WTC11 (cell line): ENCODE data around the gene MFSD2A. TPM values are rescaled to one million over a fixed set of nuclear protein-coding genes. Genes with fewer than 3 reads are reported as not detected.

Experiments
- ATAC-seq: fragments of 200-7000 bp; cut with Tn5 transposase; 2 replicates; pipeline ENCODE4 v1.10.0; 2021; ENCODE audit warnings: mild to moderate bottlenecking, moderate library complexity
- CTCF ChIA-PET: fragments of 300-600 bp; sonication (Branson Sonifier 250); formaldehyde crosslinking; loops from one replicate; lab custom pipeline; 2021; ENCODE audit warnings: antibody characterized with exemption; lab: Charles Lee
- POLR2A ChIA-PET: fragments of 350-600 bp; sonication (Branson Sonifier 250); formaldehyde crosslinking; loops from one replicate; lab custom pipeline; 2021; ENCODE audit warnings: antibody characterized with exemption; lab: Charles Lee
- DNase-seq: peaks from one replicate; pipeline ENCODE4 v3.0.0; 2021; ENCODE audit warnings: low spot score
- H3K27ac Mint-ChIP-seq: 2 replicates; pipeline ENCODE4 v1.8.0; 2021; ENCODE audit warnings: mixed read lengths
- H3K27me3 Mint-ChIP-seq: 2 replicates; pipeline ENCODE4 v1.8.0; 2021; ENCODE audit warnings: low read depth, mild to moderate bottlenecking, moderate library complexity, mixed read lengths
- H3K36me3 Mint-ChIP-seq: 2 replicates; pipeline ENCODE4 v1.8.0; 2021; ENCODE audit warnings: mixed read lengths
- H3K4me1 Mint-ChIP-seq: 2 replicates; pipeline ENCODE4 v1.8.0; 2022; ENCODE audit warnings: mixed read lengths
- H3K4me3 Mint-ChIP-seq: 2 replicates; pipeline ENCODE4 v1.8.0; 2021; ENCODE audit warnings: mild to moderate bottlenecking, moderate library complexity, mixed read lengths
- H3K9me3 Mint-ChIP-seq: 2 replicates; pipeline ENCODE4 v1.8.0; 2021; ENCODE audit warnings: mixed read lengths
- CBFB ChIP-seq: sonication (generic); formaldehyde crosslinking; IDR thresholded peaks from 2 replicates; pipeline ENCODE4 v1.8.1; 2022; ENCODE audit warnings: mild to moderate bottlenecking, low read depth, missing genetic modification reagents
- E2F4 ChIP-seq: sonication (generic); formaldehyde crosslinking; IDR thresholded peaks from 2 replicates; pipeline ENCODE4 v1.8.1; 2022; ENCODE audit warnings: low read depth, mild to moderate bottlenecking, moderate library complexity, missing genetic modification reagents, borderline replicate concordance
- ELF4 ChIP-seq: sonication (generic); formaldehyde crosslinking; IDR thresholded peaks from 2 replicates; pipeline ENCODE4 v1.8.1; 2022; ENCODE audit warnings: low read depth, mild to moderate bottlenecking, moderate library complexity, missing genetic modification reagents
- FOXK1 ChIP-seq: sonication (generic); formaldehyde crosslinking; IDR thresholded peaks from 2 replicates; pipeline ENCODE4 v1.8.0; 2022; ENCODE audit warnings: mild to moderate bottlenecking, moderate library complexity, missing genetic modification reagents
- IRF2 ChIP-seq: sonication (generic); formaldehyde crosslinking; IDR thresholded peaks from 2 replicates; pipeline ENCODE4 v1.8.0; 2022; ENCODE audit warnings: low read depth, missing genetic modification reagents, borderline replicate concordance
- JUN ChIP-seq: sonication (generic); formaldehyde crosslinking; IDR thresholded peaks from 2 replicates; pipeline ENCODE4 v1.8.0; 2023; ENCODE audit warnings: mild to moderate bottlenecking, missing genetic modification reagents
- MYBL2 ChIP-seq: sonication (generic); formaldehyde crosslinking; IDR thresholded peaks from 2 replicates; pipeline ENCODE4 v1.8.1; 2023; ENCODE audit warnings: mild to moderate bottlenecking, moderate library complexity, missing genetic modification reagents
- NFATC4 ChIP-seq: fragments of 250-450 bp; sonication (Bioruptor Pico); IDR thresholded peaks from 2 replicates; pipeline ENCODE4 v1.9.0; 2021; ENCODE audit warnings: mild to moderate bottlenecking
- NFE2L1 ChIP-seq: sonication (generic); formaldehyde crosslinking; IDR thresholded peaks from 2 replicates; pipeline ENCODE4 v1.8.1; 2023; ENCODE audit warnings: missing genetic modification reagents
- NR3C1 ChIP-seq: sonication (generic); formaldehyde crosslinking; conservative IDR thresholded peaks from 2 replicates; pipeline ENCODE4 v1.8.1; 2023; ENCODE audit warnings: low read depth, mild to moderate bottlenecking, missing genetic modification reagents
- PREB ChIP-seq: sonication (generic); formaldehyde crosslinking; IDR thresholded peaks from 2 replicates; pipeline ENCODE4 v1.8.1; 2022; ENCODE audit warnings: mild to moderate bottlenecking, missing genetic modification reagents, moderate library complexity, borderline replicate concordance
- TCF7 ChIP-seq: sonication (generic); formaldehyde crosslinking; IDR thresholded peaks from 2 replicates; pipeline ENCODE4 v1.8.0; 2022; ENCODE audit warnings: mild to moderate bottlenecking, low read depth, missing genetic modification reagents, moderate library complexity
- TEAD4 ChIP-seq: sonication (generic); formaldehyde crosslinking; IDR thresholded peaks from 2 replicates; pipeline ENCODE4 v1.8.0; 2022; ENCODE audit warnings: mild to moderate bottlenecking, missing genetic modification reagents
- ZNF121 ChIP-seq: sonication (generic); formaldehyde crosslinking; IDR thresholded peaks from 2 replicates; pipeline ENCODE4 v1.8.0; 2023; ENCODE audit warnings: missing genetic modification reagents
- ZNF263 ChIP-seq: sonication (generic); formaldehyde crosslinking; IDR thresholded peaks from 2 replicates; pipeline ENCODE4 v1.8.1; 2022; ENCODE audit warnings: low read depth, mild to moderate bottlenecking, moderate library complexity, missing genetic modification reagents
- ZNF416 ChIP-seq: fragments of 250-450 bp; sonication (Bioruptor Pico); IDR thresholded peaks from 2 replicates; pipeline ENCODE4 v1.9.0; 2021; ENCODE audit warnings: mild to moderate bottlenecking, inconsistent platforms
- total RNA-seq: library from RNA; stranded (reverse); gene quantifications from 3 replicates; pipeline ENCODE4 v1.2.3, GENCODE V29; 2021
- TF ChIP-seq, protein P1 (sequence below): sonication (generic); formaldehyde crosslinking; IDR thresholded peaks from 2 replicates; pipeline ENCODE4 v1.8.0; 2022; ENCODE audit warnings: mild to moderate bottlenecking, missing genetic modification reagents
- TF ChIP-seq, protein P2 (sequence below): sonication (generic); formaldehyde crosslinking; IDR thresholded peaks from 2 replicates; pipeline ENCODE4 v1.8.1; 2023; ENCODE audit warnings: mild to moderate bottlenecking, missing genetic modification reagents
- TF ChIP-seq, protein P3 (sequence below): sonication (generic); formaldehyde crosslinking; IDR thresholded peaks from 2 replicates; pipeline ENCODE4 v1.8.1; 2022; ENCODE audit warnings: mild to moderate bottlenecking, moderate library complexity, missing genetic modification reagents

MFSD2A gene
- total RNA-seq, 1 experiment from 2014 or later: 14.0 TPM

DNA sequence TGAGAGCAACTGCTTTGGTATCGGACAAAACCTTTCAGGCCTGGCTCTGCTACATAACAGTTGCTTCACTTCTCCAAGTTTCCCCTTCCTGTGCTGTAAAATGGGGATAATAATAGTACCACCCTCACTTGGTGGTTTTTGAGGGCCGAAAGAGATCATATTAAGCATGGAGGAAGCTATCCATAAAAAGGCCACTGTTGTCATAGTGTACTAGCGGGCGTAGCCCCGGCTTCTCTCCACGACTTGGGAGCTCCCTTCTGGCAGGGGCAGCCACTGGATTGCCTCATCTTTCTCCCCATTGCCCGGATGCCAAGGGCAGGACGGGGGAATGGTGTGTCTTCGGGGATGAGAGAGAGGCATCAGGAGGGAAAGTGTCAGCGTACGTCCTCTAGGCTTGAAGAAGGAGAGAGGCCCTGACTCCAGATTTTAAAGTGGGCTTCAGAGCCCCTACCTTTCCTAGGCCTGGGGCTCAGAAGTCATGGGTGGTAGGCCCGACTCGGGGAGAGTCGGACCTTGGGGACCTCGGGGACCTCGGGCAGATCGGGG is 548 bp upstream of the MFSD2A start:
- TF ChIP-seq TEAD4 (CRISPR knock-in tag): no peak
- TF ChIP-seq JUN: no peak
- TF ChIP-seq PREB (CRISPR knock-in tag): no peak
- TF ChIP-seq CBFB (CRISPR knock-in tag): no peak
- TF ChIP-seq ZNF263 (CRISPR knock-in tag): no peak
- no peak for TF ChIP-seq TCF7 (CRISPR knock-in tag)
- no peak for TF ChIP-seq FOXK1 (CRISPR knock-in tag)
- TF ChIP-seq, protein P1, sequence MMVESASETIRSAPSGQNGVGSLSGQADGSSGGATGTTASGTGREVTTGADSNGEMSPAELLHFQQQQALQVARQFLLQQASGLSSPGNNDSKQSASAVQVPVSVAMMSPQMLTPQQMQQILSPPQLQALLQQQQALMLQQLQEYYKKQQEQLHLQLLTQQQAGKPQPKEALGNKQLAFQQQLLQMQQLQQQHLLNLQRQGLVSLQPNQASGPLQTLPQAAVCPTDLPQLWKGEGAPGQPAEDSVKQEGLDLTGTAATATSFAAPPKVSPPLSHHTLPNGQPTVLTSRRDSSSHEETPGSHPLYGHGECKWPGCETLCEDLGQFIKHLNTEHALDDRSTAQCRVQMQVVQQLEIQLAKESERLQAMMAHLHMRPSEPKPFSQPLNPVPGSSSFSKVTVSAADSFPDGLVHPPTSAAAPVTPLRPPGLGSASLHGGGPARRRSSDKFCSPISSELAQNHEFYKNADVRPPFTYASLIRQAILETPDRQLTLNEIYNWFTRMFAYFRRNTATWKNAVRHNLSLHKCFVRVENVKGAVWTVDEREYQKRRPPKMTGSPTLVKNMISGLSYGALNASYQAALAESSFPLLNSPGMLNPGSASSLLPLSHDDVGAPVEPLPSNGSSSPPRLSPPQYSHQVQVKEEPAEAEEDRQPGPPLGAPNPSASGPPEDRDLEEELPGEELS (CRISPR knock-in tag): no peak
- no peak for TF ChIP-seq NFE2L1 (CRISPR knock-in tag)
- TF ChIP-seq IRF2 (CRISPR knock-in tag): no peak
- no peak for TF ChIP-seq NFATC4 (CRISPR knock-in tag)
- no peak for TF ChIP-seq ZNF121 (CRISPR knock-in tag)
- TF ChIP-seq ELF4 (CRISPR knock-in tag): no peak
- TF ChIP-seq ZNF416: no peak
- TF ChIP-seq MYBL2 (CRISPR knock-in tag): no peak
- no peak for TF ChIP-seq E2F4 (CRISPR knock-in tag)
- TF ChIP-seq, protein P2, sequence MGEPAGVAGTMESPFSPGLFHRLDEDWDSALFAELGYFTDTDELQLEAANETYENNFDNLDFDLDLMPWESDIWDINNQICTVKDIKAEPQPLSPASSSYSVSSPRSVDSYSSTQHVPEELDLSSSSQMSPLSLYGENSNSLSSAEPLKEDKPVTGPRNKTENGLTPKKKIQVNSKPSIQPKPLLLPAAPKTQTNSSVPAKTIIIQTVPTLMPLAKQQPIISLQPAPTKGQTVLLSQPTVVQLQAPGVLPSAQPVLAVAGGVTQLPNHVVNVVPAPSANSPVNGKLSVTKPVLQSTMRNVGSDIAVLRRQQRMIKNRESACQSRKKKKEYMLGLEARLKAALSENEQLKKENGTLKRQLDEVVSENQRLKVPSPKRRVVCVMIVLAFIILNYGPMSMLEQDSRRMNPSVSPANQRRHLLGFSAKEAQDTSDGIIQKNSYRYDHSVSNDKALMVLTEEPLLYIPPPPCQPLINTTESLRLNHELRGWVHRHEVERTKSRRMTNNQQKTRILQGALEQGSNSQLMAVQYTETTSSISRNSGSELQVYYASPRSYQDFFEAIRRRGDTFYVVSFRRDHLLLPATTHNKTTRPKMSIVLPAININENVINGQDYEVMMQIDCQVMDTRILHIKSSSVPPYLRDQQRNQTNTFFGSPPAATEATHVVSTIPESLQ (CRISPR knock-in tag): no peak
- TF ChIP-seq, protein P3, sequence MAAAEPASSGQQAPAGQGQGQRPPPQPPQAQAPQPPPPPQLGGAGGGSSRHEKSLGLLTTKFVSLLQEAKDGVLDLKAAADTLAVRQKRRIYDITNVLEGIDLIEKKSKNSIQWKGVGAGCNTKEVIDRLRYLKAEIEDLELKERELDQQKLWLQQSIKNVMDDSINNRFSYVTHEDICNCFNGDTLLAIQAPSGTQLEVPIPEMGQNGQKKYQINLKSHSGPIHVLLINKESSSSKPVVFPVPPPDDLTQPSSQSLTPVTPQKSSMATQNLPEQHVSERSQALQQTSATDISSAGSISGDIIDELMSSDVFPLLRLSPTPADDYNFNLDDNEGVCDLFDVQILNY (CRISPR knock-in tag): no peak
- no peak for TF ChIP-seq NR3C1 (CRISPR knock-in tag)
- ChIA-PET CTCF (interaction anchor here (2.3 to 8.5 kb wide), 3 partner anchors 34 to 78 kb away, joined by 14 to 110 read pairs (median 15); partner anchors contain the start of gene MYCL), POLR2A (interaction anchor here (0.5 to 2.6 kb wide), 3 partner anchors 19 to 86 kb away, joined by 3 to 11 read pairs (median 7); partner anchors contain the start of gene CAP1)
- peaks cover 7% of the 10 kb centered on the region for H3K36me3 Mint-ChIP-seq
- peaks cover 30% of the 10 kb centered on the region for H3K4me1 Mint-ChIP-seq
- DNase-seq: no peak
- H3K27me3 Mint-ChIP-seq: peaks cover 35% of the 10 kb centered on the region
- peak; percentile 6 for ATAC-seq
- peaks cover 7% of the 10 kb centered on the region for H3K9me3 Mint-ChIP-seq
- no peak overlapping the region for H3K27ac Mint-ChIP-seq
- H3K4me3 Mint-ChIP-seq: peak overlapping the region; percentile 85
